Hepatocyte (in vitro differentiated cells): ENCODE data around the gene KCTD19.

Source experiments
- CTCF ChIP-seq: fragments of 200-600 bp; sonication (generic); IDR thresholded peaks from 2 replicates; pipeline ENCODE4 v1.5.1; 2016; ENCODE audit warnings: antibody characterized with exemption, mild to moderate bottlenecking; ENCODE audit not compliant: poor library complexity
- EZH2 ChIP-seq: fragments of 200-600 bp; sonication (generic); IDR thresholded peaks from 2 replicates; pipeline ENCODE4 v1.6.1; 2016; ENCODE audit warnings: antibody characterized with exemption, mild to moderate bottlenecking, borderline replicate concordance
- EZH2phosphoT487 ChIP-seq: fragments of 200-600 bp; sonication (generic); IDR thresholded peaks from one replicate; pipeline ENCODE4 v1.6.1; 2018; ENCODE audit warnings: antibody characterized with exemption, mild to moderate bottlenecking, low read depth, moderate library complexity; ENCODE audit not compliant: unreplicated experiment, severe bottlenecking

- TF ChIP-seq CTCF (no peak), EZH2 (no peak), EZH2phosphoT487 (no peak)
Measured at GRCh38 chr16:67240506-67240905, 86.0 kb downstream of the KCTD19 start.
